NCI-H1105 treated with DMSO at 0.1 percent for 48 hours (cell line): ENCODE data around the gene HAX1.
"Not testable (repeated sequence)": the region's sequence is repeated elsewhere in the genome, so short reads cannot be mapped to it uniquely, and the experiment has no call there.

Source experiments
- DNase-seq: peaks from one replicate; lab custom pipeline; 2025; lab: John Stamatoyannopoulos, UW

HAX1 gene

DNA sequence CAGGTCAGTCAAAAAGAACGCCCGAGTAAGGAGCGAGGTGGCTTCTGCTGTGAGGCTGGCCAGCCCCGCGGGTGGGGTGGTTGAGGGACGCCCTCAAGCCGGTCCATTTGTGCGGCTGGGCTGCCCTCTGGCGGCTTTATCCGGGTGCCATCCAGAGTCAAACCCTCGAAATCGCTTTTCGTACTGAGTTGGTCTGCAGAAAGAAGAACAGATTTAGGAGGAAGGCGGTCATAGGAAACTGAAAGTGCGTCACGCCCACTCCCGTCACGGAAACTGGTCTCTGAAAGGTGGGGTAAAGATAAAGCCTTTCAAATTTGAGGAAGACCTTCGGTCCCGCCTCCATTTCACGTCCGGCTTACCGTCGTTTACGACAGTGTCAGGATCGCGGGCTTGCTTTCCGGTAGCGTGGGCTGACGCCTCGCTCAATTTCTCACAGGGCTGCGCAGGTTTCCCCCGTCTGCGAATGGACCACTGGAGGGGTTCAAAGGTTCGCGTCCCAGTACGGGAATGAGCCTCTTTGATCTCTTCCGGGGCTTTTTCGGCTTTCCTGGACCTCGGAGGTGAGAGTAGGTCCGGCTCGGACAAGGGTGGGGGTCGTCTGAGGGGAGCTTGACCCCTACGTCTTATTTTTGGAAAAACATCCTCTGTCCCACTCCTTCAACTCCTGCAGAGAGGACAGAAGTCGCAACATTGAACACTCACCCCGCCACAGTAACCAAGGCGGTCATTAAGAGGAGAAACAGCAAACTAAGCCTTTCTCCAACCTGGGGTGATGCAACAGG is at the start of gene HAX1:
Gene HAX1 (plus strand): TSS at position 413 of the 782 bp plus-strand sequence. CDS start 95 bp downstream, at position 508.
- peak; percentile 93 for DNase-seq

DNA sequence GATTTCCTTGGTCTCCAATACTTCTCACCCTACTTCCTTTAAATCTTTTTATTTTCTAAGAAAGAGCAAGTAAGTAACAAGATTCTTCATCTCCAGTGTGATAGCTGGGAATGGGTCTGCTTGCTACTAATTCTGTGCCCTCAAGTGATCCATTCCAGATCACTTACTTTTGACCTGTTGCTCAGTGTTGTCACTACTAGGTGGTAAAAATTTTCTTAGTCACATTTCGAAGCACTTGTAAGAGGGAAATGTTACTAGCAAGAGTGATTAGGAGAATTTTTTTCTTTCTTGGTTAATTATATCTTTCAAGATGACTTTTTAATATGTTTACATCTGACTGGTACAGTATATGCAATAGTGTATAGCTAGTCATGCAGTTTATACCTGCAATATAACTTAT is 49.5 kb upstream of the HAX1 start:
- DNase-seq = no peak

DNA sequence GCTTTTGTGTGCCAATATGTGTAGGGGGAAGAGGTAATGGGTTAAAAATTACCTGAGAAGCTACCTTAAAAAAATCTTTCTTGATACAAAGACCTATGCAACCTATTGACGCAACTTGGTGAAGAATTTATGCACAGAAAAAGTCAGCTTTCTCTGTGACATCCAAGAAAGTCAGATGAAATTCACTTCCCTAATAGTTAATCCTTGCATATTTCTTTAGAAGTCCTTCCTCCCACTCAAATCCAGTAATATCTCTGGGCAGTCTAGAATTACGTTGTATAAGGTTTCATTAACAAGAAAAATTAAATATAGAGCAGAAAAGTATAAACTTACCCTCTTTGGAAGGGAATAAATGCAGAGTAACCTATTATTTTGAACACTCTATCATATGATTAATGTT is 48.8 kb upstream of the HAX1 start:
- no peak for DNase-seq

DNA sequence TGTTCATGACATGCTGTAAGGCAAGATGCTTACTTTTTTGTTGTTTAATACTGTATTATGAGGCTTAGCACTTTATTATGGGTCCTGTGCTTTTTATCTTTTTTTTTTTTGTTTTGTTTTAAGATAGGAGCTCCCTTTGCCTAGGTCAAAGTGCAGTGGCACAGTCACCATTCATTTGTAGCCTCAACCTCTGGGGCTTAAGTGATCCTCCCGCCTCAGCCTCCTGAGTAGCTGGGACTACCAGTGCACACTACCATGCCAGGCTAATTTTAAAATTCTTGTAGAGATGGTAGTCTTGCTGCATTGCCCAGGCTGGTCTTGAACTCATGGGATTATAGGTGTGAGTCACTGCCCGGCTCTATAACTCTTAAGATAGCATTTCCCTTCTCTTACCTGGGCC is 47.1 kb upstream of the HAX1 start:
- DNase-seq = no peak

DNA sequence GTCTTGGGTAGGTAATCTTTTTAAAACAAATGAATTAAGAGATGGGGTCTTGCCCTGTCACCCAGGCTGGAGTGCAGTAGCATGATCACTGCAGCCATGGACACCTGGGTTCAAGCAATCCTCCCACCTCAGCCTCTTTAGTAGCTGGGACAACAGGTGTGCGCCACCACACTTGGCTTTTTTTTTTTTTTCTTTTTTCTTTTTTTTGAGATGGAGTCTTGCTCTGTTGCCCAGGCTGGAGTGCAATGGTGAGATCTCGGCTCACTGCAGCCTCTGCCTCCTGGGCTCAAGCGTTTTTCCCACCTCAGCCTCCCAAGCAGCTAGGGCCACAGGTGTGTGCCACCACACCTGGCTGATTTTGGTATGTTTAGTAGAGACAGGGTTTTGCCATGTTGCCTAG is 41.3 kb upstream of the HAX1 start:
- DNase-seq = not testable (repeated sequence)

DNA sequence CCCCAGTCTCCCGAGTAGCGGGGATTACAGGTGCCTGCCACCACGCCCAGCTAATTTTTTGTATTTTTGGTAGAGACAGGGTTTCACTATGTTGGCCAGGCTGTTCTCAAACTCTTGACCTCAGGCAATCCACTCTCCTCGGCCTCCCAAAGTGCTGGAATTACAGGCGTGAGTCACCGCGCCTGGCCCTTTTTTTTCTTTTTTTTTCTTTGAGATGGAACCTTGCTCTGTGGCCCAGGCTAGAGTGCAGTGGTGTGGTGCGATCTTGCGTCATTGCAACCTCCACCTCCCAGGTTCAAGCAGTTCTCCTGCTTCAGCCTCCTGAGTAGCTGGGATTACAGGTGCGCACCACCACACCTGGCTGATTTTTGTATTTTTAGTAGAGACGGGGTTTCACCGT is 39.3 kb upstream of the HAX1 start:
- not testable (repeated sequence) for DNase-seq

DNA sequence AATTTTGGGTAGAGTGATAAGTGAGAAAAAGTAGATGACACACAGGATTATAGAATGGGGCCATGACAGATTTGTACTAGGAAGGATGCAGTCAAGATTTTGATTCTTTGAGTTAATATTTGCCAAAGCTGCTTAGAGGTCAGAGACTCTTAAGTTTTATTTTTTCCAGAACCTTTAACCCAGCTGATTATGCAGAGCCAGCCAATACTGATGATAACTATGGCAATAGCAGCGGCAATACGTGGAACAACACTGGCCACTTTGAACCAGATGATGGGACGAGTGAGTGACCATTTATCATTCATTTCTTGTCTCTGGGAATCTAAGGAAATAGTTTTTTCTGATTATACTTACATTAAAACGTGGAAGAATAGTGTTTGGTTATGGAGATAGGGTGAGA is 35.6 kb upstream of the HAX1 start:
- no peak for DNase-seq

DNA sequence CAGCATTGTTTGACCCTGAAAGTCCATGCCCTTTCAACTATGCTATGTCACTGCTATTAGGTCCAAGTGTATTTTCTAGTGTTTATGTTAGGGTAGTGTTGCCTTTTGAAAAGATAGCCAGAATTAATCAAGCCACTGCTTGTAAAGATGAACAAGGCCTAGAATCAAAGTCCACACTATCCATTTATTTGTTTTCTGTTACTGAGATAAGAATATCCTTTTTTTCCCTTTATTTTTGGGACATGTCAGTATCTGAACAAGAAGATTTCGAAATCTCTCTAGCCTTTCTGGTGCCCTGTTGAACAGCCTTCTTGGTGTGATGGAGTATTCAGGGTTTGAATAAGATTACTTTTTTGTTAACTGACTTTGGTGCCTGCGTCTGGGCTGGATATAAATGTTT is 35.0 kb upstream of the HAX1 start:
- DNase-seq = no peak

DNA sequence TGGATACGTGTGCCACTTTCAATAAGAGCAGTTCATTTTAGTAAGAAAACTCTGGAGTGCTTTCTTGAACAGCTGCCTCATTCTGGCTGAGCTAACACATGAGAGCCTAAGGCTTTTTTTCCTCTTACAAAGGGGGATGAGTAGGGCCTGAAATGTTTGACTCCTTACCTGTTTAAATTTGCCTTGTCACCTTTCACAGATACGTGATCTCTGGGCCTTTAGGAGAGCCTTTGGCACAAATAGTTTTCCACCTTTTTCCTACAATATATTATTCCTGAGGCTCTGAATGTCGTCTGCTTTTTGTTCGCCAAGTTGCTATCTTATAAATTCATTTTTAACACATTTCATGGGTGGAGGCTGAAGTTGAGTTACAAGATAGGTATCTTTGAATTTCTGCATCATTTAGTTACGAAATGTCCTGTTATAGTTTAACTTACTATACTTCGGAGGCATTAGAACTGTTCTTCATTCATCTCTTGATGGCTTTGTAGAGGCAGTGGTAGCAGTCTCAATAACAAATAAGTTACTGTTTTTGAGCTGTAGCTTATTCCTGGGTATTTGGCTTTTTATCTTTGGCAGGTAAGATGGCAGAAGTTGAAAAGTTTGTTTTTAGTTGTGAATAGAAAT is 34.4 kb upstream of the HAX1 start:
- DNase-seq = no peak

DNA sequence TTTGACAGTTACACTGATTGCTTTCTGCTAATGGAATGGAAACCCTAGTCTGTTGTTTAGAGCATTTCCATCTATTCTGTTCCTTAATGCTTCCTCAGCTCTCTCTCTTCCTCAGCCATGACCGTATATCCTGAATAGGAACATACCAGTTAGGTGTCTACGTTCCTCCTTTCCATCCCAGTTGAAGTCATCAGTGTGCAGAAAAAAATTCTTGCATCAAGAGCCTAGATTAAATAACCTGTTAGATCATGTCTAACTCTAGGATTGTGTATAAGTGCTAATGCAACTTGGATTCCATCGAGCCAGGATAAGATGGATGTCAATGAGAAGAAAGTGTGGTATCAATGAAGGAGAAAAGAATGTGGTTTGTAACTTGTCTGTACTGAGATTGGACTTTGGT is 32.9 kb upstream of the HAX1 start:
- DNase-seq = no peak

DNA sequence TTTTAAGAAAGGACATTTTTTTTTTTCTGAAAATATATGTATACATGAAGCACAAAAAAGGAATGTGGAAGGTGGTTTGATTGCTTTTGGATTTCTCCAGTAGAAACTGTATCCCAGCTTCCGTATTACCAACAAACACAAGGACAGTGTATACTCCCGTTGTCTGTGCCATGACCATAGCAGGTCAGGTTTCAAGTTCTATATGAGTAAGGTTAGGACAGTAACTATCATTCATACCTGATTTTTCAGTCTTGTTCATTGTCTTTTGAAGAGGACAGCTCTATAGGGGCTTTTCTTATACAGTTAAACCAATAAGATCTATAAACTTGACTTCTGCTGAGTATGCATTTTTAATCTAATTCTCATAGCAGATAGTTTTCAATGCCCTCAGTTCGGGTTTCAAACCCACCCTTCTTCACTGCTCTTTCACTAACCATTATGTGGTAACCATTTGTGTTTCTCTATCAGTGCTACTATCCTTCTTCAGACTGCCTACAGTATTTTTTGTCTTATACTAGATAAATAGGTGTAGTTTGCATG is 32.1 kb upstream of the HAX1 start:
- no peak for DNase-seq

DNA sequence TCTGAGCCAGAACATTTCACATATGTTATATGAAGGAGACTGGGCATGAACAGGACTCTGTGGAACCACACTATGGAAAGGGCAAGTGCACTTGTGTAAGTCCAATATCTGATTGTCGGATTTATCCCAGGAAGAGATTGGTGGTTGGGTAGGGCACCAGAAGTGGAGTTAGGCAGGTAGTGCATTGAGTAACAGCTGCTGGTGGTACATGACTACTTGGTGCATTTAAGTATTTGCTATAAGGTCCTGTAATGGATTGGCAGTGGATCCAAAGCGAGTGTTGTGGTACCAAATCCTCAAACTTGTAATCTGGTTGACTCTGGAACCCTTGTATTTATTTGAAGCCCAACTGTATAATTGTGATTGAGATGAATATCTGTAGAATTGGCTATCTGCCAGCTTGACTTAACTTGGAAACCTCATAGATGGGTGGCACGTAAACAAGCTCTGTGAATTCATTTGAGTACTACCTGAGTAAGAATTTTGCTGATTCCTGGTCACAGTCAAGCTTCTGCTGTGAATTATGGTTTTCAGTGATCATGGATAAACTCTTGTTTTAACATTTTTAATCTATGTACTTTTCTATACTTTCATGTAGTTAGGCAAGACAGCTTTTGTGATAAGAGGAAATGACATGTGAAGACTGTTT is 30.6 kb upstream of the HAX1 start:
- peak; percentile 23 for DNase-seq

DNA sequence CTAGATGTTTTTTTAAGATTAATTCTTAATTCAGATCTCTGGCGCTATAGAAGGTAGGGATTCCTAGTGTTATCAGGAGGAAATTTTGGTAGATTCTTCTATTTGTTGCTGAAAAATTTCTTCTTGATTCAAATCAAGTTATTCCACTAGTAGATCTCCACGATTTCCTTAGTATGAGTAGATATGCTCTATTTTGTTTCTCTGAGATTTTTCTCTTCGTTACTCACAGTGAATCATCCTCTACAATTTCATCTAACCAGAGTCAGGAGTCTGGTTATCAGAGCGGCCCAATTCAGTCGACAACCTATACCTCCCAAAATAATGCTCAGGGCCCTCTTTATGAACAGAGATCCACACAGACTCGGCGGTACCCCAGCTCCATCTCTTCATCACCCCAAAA is 18.8 kb upstream of the HAX1 start:
- no peak for DNase-seq

DNA sequence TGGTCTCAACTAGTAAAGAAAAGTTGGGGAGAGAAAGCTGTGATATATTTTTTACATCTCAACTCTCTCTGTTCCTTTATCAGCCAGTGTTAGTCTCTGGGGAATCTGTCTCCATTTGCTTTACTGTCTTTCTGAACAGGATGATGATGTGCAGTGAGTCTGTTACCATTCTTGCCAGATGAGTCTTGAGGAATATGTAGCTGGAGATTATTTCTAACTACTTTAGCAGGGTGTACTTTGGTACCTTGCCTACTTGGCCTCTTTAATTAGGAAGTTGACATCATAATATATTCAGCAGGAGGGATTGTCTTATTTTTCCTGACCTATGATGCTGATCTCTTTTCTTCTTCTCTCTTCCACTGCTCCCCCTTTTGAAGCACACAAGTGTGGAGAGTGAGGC is 15.7 kb upstream of the HAX1 start:
- no peak for DNase-seq

DNA sequence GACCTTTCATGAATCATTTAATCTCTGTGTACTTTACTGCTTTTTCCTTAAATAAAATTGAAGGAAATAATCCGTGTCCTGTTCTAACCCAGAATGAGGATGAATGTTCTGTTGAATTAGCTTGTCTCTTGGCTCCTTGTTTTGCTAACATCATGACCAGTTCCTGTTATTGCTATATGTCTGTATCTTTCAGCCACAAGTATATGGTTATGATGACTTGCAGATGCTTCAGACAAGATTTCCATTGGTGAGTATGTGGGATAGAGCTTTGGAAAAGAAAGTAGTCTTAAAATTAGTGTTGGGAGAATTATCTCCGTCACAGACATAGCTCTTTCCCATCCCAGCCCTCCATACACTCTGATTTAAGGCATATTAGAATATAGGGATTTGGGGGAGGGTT is 13.6 kb upstream of the HAX1 start:
- no peak for DNase-seq

DNA sequence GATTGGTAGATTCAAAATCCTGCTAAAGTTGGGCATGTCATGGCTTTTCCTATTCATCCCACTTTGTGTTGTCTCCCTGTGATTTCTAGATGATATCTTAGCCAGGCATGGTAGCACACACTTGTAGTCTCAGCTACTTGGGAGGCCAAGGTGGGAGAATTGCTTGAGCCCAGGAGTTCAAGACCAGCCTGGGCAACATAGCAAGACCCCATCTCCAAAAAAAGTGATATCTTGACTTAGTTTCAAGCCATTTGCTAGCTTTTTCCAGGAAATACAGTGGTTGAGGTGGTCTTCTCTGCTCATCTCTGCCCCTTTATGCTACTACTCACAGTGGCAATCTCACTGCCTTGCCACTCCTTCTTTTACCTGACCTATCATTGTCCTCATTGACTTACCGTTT is 12.3 kb upstream of the HAX1 start:
- no peak for DNase-seq

DNA sequence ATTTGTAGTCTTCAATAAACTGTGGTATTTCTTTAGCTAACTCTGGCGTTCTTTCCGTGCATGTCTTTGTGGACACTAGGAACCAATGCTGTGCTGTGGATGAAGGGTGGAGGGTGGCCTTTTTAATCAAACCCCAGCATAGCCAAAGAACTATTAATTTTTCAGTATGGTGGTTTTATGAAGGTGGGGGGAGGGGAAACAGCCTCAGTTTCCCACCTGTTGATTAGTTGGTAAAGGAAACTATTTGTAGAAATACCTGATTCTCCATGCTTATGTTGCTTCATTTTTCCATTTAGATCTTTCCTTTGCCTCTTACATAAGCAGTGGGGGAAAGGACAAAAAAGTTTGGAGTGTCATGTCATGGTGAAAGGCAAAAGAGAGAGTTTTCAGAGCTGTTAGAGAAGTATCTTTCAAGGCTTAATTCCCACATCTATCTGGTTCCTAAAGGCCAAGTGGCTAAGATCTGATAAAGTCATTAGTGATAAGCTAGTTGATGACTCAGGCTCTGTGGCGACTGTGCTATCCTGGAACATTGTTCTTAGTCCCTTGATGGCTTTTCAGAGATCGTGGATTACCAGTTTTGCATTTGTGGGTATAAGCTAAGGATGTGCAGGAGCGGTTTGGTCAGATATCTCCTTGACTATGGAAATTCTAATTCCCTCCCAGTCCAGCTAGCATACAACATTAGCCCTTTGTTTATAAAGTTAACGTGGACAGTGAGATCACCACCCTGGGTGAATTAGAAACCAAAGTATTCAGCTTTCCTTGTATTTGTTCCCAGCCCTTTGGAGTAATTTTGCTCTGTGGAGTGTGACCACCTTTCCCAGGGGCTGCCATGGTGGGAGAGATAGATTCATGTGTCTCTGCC is 8.7 kb upstream of the HAX1 start:
- DNase-seq = no peak

DNA sequence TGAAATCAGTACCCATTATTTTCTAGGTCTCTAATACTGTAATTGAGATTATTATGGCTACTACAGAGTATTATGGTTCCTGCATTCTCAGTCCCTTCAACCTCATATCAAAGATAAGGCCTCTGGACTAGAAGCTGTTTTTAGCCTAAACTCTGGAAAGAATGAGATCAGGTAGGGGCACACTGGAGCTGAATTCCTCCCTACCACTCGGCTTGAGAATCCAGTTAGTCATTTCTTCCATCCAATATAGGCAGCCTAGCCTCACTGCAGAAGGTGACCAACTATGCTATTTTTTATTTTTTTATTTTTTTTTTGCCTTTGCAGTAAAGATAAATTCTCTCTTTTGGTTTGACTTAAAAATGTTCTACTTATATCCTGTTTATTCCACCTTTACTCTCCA is 8.0 kb upstream of the HAX1 start:
- DNase-seq = no peak

DNA sequence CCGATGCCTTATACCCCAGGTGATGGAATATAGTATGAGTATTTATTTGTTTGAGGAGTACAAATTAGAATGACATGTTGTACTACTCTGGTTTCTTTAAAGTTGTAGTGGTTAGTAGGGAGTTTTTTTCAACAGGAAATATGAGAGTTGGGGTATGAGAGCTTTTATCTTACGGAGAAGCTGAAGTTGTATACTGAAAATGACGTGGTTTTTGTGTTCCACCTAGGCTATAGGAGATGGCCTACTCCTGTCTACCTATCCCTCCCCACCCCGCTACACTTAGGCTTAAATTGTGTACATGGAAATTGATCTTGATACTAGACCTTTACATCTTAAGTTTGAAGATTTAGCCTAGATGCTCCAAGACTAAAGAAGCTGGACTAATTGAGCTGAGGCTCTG is 6.8 kb upstream of the HAX1 start:
- DNase-seq = no peak

DNA sequence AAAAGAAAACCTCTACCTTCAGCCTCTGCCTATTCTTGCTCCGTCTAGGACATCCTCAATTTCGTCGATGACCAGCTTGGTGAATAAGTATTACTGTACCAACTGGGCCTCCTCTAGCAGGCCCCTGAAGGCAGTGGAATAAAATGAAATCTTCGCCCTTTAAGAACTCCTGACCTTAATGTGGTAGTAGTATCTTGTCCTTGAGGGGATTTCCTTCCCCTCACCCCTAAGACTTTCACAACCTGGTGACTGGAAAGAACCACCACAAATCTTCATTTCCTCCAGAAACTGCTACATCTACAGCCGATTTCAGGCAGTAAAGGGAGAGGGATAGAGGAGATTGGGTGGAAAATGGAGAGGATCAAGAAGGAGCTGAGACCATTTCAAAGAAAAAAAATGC is 1.6 kb upstream of the HAX1 start:
- DNase-seq = no peak

DNA sequence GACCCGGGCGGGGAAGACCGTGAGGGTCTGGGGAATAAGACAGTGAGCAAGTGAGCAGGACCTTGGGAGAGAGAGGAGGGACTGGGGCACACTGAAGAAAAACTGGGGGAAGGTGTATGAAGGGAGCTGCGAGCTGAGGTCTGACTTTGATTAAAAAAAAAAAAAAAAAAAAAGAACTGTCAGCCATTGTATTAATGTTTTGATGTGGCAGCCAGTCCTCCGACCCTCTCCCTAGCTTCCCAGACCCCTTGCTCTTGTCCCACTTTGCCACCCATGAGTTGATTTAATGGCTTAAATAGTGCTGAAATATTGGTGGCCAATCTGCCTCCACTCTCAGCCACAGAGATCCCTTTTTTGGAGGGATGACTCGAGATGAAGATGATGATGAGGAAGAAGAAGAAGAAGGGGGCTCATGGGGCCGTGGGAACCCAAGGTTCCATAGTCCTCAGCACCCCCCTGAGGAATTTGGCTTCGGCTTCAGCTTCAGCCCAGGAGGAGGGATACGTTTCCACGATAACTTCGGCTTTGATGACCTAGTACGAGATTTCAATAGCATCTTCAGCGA is 652 bp downstream of the HAX1 start:
- DNase-seq = no peak

DNA sequence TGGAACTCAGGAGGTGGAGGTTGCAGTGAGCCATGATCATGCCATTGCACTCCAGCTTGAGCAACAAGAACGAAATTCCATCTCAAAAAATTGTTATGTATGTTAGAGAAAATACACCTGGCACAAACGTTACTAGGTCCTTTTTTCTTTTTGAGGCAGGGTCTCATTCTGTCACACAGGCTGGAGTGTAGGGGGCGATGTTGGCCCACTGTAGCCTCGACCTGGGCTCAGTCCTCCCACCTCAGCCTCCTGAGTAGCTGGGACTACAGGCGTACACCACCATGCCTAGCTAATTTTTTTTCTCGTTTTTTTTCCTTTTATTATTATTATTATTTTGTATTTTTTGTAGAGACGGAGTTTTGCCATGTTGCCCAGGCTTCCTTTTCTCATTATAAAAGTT is 4.4 kb downstream of the HAX1 start:
- no peak for DNase-seq
